A549 (cell line): ENCODE results near the gene BUD23. TPM values are rescaled to one million over a fixed set of nuclear protein-coding genes. Genes with fewer than 3 reads are reported as not detected.
A peak's percentile ranks its signal among the peaks of the same experiment; 100 is the strongest.

ENCODE experiments used
- ATAC-seq, 2 experiments: fragments of 200-7000 bp in 1 of 2; fragments of >200 bp in 1 of 2; cut with Nextera tagmentation in 1 of 2; cut with Tn5 transposase in 1 of 2; 3 replicates each; pipeline versions ENCODE4 v1.8.0 to v1.9.1; 2018 to 2020; ENCODE audit warnings: mild to moderate bottlenecking in 1 of 2, moderate library complexity in 1 of 2
- CTCF ChIA-PET: fragments of 300-600 bp; sonication (Branson Sonifier 250); formaldehyde crosslinking; extraction: SDS; loops from one replicate; lab custom pipeline; 2021; ENCODE audit warnings: antibody characterized with exemption, inconsistent platforms; lab: Yijun Ruan, JAX
- POLR2A ChIA-PET: fragments of 350-600 bp; formaldehyde crosslinking; extraction: SDS; loops from one replicate; lab custom pipeline; 2021; ENCODE audit warnings: antibody characterized with exemption, inconsistent platforms; lab: Yijun Ruan, JAX
- DNase-seq, 2 experiments: peaks; one replicate each; pipeline versions ENCODE4 v3.0.0 to v3.0.0-alpha.2; 2011 to 2016; ENCODE audit warnings: low read depth in 1 of 2, low spot score in 1 of 2
- FAIRE-seq: peaks from 2 replicates; lab custom pipeline; 2011; peaks lifted over from hg19 to GRCh38; lab: Jason Lieb, UNC
- H3K27ac ChIP-seq, 2 experiments: fragments of >200 bp; sonication (Bioruptor Twin); formaldehyde crosslinking; 3 replicates each; pipeline ENCODE4 v1.5.1; 2016 to 2017
- H3K4me1 ChIP-seq: fragments of >200 bp; sonication (Bioruptor Twin); formaldehyde crosslinking; 3 replicates; pipeline ENCODE4 v1.6.1; 2016
- H3K4me2 ChIP-seq: fragments of >200 bp; sonication (Bioruptor Twin); formaldehyde crosslinking; 3 replicates; pipeline ENCODE4 v1.6.1; 2016
- H3K4me3 ChIP-seq: fragments of >200 bp; sonication (Bioruptor Twin); formaldehyde crosslinking; 3 replicates; pipeline ENCODE4 v1.5.1; 2016
- H3K9me3 ChIP-seq: fragments of >200 bp; sonication (Bioruptor Twin); formaldehyde crosslinking; 3 replicates; pipeline ENCODE4 v1.6.1; 2016
- BCL3 ChIP-seq: fragments of >200 bp; sonication (Bioruptor Twin); formaldehyde crosslinking; IDR thresholded peaks from 3 replicates; pipeline ENCODE4 v1.6.1; 2016
- EHF ChIP-seq: fragments of 250-450 bp; sonication (Bioruptor Pico); IDR thresholded peaks from 2 replicates; pipeline ENCODE4 v1.5.0; 2020; ENCODE audit warnings: mild to moderate bottlenecking
- EP300 ChIP-seq, 2 experiments: fragments of >200 bp; sonication (Bioruptor Twin); formaldehyde crosslinking; IDR thresholded peaks; 2 replicates in 1 of 2; 3 replicates in 1 of 2; pipeline ENCODE4 v1.6.1; 2016 to 2017
- FOSB ChIP-seq: fragments of 250-450 bp; sonication (Bioruptor Pico); IDR thresholded peaks from 2 replicates; pipeline ENCODE4 v1.5.0; 2020; ENCODE audit warnings: mild to moderate bottlenecking, moderate library complexity
- FOSL2 ChIP-seq, 2 experiments: fragments of 450-650 bp in 1 of 2; fragments of >200 bp in 1 of 2; sonication (Bioruptor Twin) in 1 of 2; formaldehyde crosslinking; IDR thresholded peaks; 2 replicates each; pipeline versions ENCODE4 v1.5.0 to v1.6.1; 2016 to 2020; ENCODE audit warnings: mild to moderate bottlenecking in 1 of 2, moderate library complexity in 1 of 2
- GATA3 ChIP-seq: IDR thresholded peaks from 2 replicates; pipeline ENCODE4 v1.6.1; 2012; ENCODE audit warnings: borderline replicate concordance
- HEYL ChIP-seq: fragments of 250-450 bp; sonication (Bioruptor Pico); IDR thresholded peaks from 2 replicates; pipeline ENCODE4 v1.8.0; 2021; ENCODE audit warnings: mild to moderate bottlenecking, moderate library complexity
- HOXA7 ChIP-seq: fragments of 250-450 bp; sonication (Bioruptor Pico); IDR thresholded peaks from 2 replicates; pipeline ENCODE4 v1.5.0; 2020; ENCODE audit warnings: mild to moderate bottlenecking, moderate library complexity
- HOXB13 ChIP-seq: fragments of 250-450 bp; sonication (Bioruptor Pico); IDR thresholded peaks from 2 replicates; pipeline ENCODE4 v1.5.0; 2020; ENCODE audit warnings: low read depth, mild to moderate bottlenecking, moderate library complexity
- HOXB5 ChIP-seq: fragments of 250-450 bp; sonication (Bioruptor Pico); IDR thresholded peaks from 2 replicates; pipeline ENCODE4 v1.5.0; 2020; ENCODE audit warnings: mild to moderate bottlenecking, moderate library complexity
- JUN ChIP-seq, 2 experiments: fragments of >200 bp; sonication (Bioruptor Twin); formaldehyde crosslinking; IDR thresholded peaks; 2 replicates in 1 of 2; 3 replicates in 1 of 2; pipeline ENCODE4 v1.6.1; 2016 to 2017
- JUNB ChIP-seq: fragments of >200 bp; sonication (Bioruptor Twin); formaldehyde crosslinking; IDR thresholded peaks from 2 replicates; pipeline ENCODE4 v1.6.1; 2016
- KDM1A ChIP-seq: fragments of 200-600 bp; sonication (generic); IDR thresholded peaks from 2 replicates; pipeline ENCODE4 v1.6.1; 2016; ENCODE audit warnings: low read depth, mild to moderate bottlenecking
- MAZ ChIP-seq: fragments of 150-350 bp; IDR thresholded peaks from 2 replicates; pipeline ENCODE4 v1.6.1; 2014; ENCODE audit warnings: antibody characterized with exemption, low read depth, low read length, borderline replicate concordance
- MYC ChIP-seq: IDR thresholded peaks from 2 replicates; pipeline ENCODE4 v1.6.1; 2012; ENCODE audit warnings: mild to moderate bottlenecking, inconsistent platforms, low read length, improper control_type of control experiment, borderline replicate concordance
- PBX3 ChIP-seq: IDR thresholded peaks from 2 replicates; pipeline ENCODE4 v1.6.1; 2012
- POLR2A ChIP-seq: IDR thresholded peaks from 2 replicates; pipeline ENCODE4 v1.6.1; 2012; ENCODE audit warnings: mild to moderate bottlenecking, low read length
- POLR2AphosphoS2 ChIP-seq: conservative IDR thresholded peaks from 2 replicates; pipeline ENCODE4 v1.6.1; 2012; ENCODE audit warnings: low read length, improper control_type of control experiment, inconsistent platforms
- SMC3 ChIP-seq: fragments of >200 bp; sonication (Bioruptor Twin); formaldehyde crosslinking; IDR thresholded peaks from 3 replicates; pipeline ENCODE4 v1.6.1; 2018; ENCODE audit warnings: inconsistent platforms
- SREBF2 ChIP-seq: fragments of 450-650 bp; IDR thresholded peaks from 2 replicates; pipeline ENCODE4 v1.6.1; 2014; ENCODE audit warnings: mild to moderate bottlenecking, moderate library complexity
- TFCP2L1 ChIP-seq: fragments of 250-450 bp; sonication (Bioruptor Pico); IDR thresholded peaks from 2 replicates; pipeline ENCODE4 v1.5.0; 2021; ENCODE audit warnings: mild to moderate bottlenecking
- TP53 ChIP-seq: fragments of 250-450 bp; sonication (Bioruptor Pico); IDR thresholded peaks from 2 replicates; pipeline ENCODE4 v1.5.0; 2021; ENCODE audit warnings: mild to moderate bottlenecking, moderate library complexity
- USF2 ChIP-seq: fragments of 450-650 bp; IDR thresholded peaks from 2 replicates; pipeline ENCODE4 v1.6.1; 2014; ENCODE audit warnings: antibody characterized with exemption
- ZNF302 ChIP-seq: fragments of 250-450 bp; sonication (Bioruptor Pico); IDR thresholded peaks from 2 replicates; pipeline ENCODE4 v1.9.0; 2021; ENCODE audit warnings: inconsistent platforms, mild to moderate bottlenecking, moderate library complexity
- WGBS: methylation state at CpG from one replicate; pipeline ENCODE4 v1.1.6; 2017; ENCODE audit errors: missing lambda C conversion rate; 5-methylcytosine and 5-hydroxymethylcytosine counted together
- polyA plus RNA-seq, 4 experiments: library from polyadenylated mRNA; depleted of rRNA in 3 of 4; stranded (reverse); fragments of >200 nt; fragmentation: RNase III in 1 of 4; extraction: RNeasy Plus Mini Kit Qiagen cat#74134 plus additional on column Dnase treatment in 1 of 4; gene quantifications; 2 replicates in 3 of 4; 3 replicates in 1 of 4; pipeline ENCODE4 v1.2.3, GENCODE V29; 2011 to 2017
- TF ChIP-seq, protein P1 (sequence below): IDR thresholded peaks from 2 replicates; pipeline ENCODE4 v1.6.1; 2012; ENCODE audit warnings: low read depth, borderline replicate concordance
- TF ChIP-seq, protein P2 (sequence below): fragments of 250-450 bp; sonication (Bioruptor Pico); IDR thresholded peaks from 2 replicates; pipeline ENCODE4 v1.5.0; 2020; ENCODE audit warnings: low read depth, mild to moderate bottlenecking, moderate library complexity
- TF ChIP-seq, protein P3 (sequence below): IDR thresholded peaks from 2 replicates; pipeline ENCODE4 v1.6.1; 2012

The BUD23 gene
- polyA plus RNA-seq, 2 of the 4 experiments (the other 2 are of a cell fraction): 134 to 161 TPM

DNA sequence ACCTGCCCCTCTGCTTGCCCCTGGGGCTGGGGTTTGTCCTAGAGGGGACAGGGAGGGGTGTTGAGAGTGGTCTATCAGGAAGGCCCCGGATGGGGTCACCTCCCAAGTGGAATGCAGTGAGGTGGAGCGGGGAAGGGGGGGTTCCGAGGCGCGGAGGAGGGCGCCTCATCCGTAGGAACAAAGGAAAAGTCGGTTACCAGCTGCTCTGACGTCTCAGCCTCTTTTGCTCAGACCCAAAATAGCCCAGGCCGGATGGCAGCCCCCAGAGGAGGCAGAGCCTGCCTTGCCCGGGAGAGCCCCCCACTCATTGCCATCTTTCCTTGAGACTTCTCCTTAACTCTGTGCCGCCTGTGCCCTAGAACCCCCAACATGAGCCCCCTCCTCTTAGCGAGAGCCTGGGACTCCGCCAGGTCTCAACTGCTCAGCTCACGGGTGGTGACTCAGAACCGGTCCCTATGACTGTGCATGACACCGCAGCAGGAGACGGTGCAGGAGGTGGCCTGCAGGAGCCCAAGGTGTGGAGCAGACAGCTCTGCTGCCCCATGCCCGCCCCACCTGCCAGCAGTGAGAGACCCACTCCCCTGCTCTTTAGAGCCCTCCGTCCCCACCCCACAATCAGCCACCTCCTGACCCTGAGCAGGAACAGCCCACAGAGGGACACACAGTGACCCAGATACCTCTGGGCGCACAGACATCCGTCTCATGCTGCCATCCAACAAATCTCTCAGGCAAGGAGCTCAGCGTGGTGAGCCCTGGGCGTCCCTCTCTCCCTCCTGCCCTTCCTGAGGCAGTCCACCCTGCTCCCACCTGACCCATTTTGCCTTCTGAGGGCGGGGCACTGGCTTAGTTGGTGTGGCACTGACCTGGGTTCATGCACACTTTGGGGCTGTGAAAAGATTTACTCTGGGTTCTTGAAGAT, 23.0 kb downstream of the BUD23 start (continued):
- TF ChIP-seq MAZ: no peak
- no peak; the same call in 1 of the 2 replicates for TF ChIP-seq EHF (CRISPR knock-in tag)
- peak; percentile 20; the same call in 1 of the 2 replicates for TF ChIP-seq HOXB5 (CRISPR knock-in tag)

- H3K27ac ChIP-seq: peak overlapping the region; percentile 99 to 100
- H3K4me2 ChIP-seq: peak overlapping the region; percentile 90
These were observed 23.7 kb downstream of the BUD23 start for GRCh38 chr7:73707045-73707631.

More at GRCh38 chr7:73707045-73707631, 23.7 kb downstream of the BUD23 start:
- Histone ChIP-seq H3K4me3 (peak overlapping the region; percentile 30; the same call in 2 of the 3 replicates), H3K4me1 (peaks cover 93% of the 10 kb centered on the region), H3K9me3 (no peaks in the 10 kb centered on the region)
- ATAC-seq (peak; percentile 19 to 48), FAIRE-seq (peak; percentile 84), DNase-seq (peak; percentile 87 to 98)
- POLR2A ChIA-PET: interaction anchor here (0.6 to 5.0 kb wide), 11 partner anchors 9 to 258 kb away, joined by 3 to 135 read pairs (median 4); partner anchors contain the start of genes ABHD11, BUD23, DNAJC30 and STX1A
- CTCF ChIA-PET: interaction anchor here (0.6 to 4.4 kb wide), 12 partner anchors 9 to 130 kb away, joined by 3 to 57 read pairs (median 4); partner anchors contain the start of genes STX1A and VPS37D
- TF ChIP-seq HOXA7 (CRISPR knock-in tag) (0 out of 2 replicates have a peak, but pooled peaks have one; percentile 9), POLR2AphosphoS2 (no peak), GATA3 (peak; percentile 84), ZNF302 (CRISPR knock-in tag) (peak; percentile 56; the same call in 1 of the 2 replicates), HOXB13 (CRISPR knock-in tag) (peak; percentile 65), POLR2A (no peak), BCL3 (peak; percentile 45; the same call in 1 of the 3 replicates), SREBF2 (no peak), MYC (peak; percentile 81), JUNB (peak; percentile 66), EHF (CRISPR knock-in tag) (0 out of 2 replicates have a peak, but pooled peaks have one; percentile 39), EP300 (IDR thresholded peaks at IDR 0.05) (peak; percentile 88 to 91; a peak in 4 of 5 replicates), KDM1A (no peak), HEYL (CRISPR knock-in tag) (no peak), SMC3 (peak; percentile 39; the same call in 2 of the 3 replicates), USF2 (peak; percentile 81), JUN (IDR thresholded peaks at IDR 0.05) (peak; percentile 83 to 85; a peak in 4 of 5 replicates), FOSL2 (IDR thresholded peaks at IDR 0.05) (peak; percentile 25; the same call in 1 of the 2 replicates), FOSL2 (CRISPR knock-in tag; IDR thresholded peaks at IDR 0.05) (peak; percentile 47; the same call in 1 of the 2 replicates), TFCP2L1 (peak; percentile 47; the same call in 1 of the 2 replicates), PBX3 (peak; percentile 49; the same call in 1 of the 2 replicates), TP53 (CRISPR knock-in tag) (peak; percentile 72; the same call in 1 of the 2 replicates), FOSB (CRISPR knock-in tag) (peak; percentile 13; the same call in 1 of the 2 replicates)
- TF ChIP-seq, protein P1, sequence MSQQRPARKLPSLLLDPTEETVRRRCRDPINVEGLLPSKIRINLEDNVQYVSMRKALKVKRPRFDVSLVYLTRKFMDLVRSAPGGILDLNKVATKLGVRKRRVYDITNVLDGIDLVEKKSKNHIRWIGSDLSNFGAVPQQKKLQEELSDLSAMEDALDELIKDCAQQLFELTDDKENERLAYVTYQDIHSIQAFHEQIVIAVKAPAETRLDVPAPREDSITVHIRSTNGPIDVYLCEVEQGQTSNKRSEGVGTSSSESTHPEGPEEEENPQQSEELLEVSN: peak; percentile 62
- TF ChIP-seq, protein P2, sequence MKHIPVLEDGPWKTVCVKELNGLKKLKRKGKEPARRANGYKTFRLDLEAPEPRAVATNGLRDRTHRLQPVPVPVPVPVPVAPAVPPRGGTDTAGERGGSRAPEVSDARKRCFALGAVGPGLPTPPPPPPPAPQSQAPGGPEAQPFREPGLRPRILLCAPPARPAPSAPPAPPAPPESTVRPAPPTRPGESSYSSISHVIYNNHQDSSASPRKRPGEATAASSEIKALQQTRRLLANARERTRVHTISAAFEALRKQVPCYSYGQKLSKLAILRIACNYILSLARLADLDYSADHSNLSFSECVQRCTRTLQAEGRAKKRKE (CRISPR knock-in tag): peak; percentile 77; the same call in 1 of the 2 replicates
- TF ChIP-seq, protein P3, sequence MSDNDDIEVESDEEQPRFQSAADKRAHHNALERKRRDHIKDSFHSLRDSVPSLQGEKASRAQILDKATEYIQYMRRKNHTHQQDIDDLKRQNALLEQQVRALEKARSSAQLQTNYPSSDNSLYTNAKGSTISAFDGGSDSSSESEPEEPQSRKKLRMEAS: peak; percentile 94
- WGBS: 2% methylated on average over 13 of the region's 15 CpGs
